GM23248 (cell line): Measurements from ENCODE around the gene C1QB. TPM values are rescaled to one million over a fixed set of nuclear protein-coding genes. Genes with fewer than 3 reads are reported as not detected.

ENCODE experiments used
- DNase-seq: peaks from one replicate; pipeline ENCODE4 v3.0.0-alpha.2; 2015
- H2AFZ ChIP-seq: fragments of 200-600 bp; sonication (generic); 2 replicates; pipeline ENCODE4 v1.6.1; 2016; ENCODE audit warnings: antibody characterized with exemption
- H3F3A ChIP-seq: fragments of 200-600 bp; sonication (generic); 2 replicates; pipeline ENCODE4 v1.6.1; 2016; ENCODE audit warnings: mild to moderate bottlenecking, antibody characterized with exemption, mixed run types; ENCODE audit not compliant: insufficient read depth
- H3K27ac ChIP-seq: fragments of 200-600 bp; sonication (generic); 2 replicates; pipeline ENCODE4 v1.5.1; 2016; ENCODE audit warnings: mild to moderate bottlenecking
- H3K27me3 ChIP-seq: fragments of 200-600 bp; sonication (generic); replicated peaks from 2 replicates; pipeline ENCODE4 v1.6.1; 2016; ENCODE audit warnings: mild to moderate bottlenecking; ENCODE audit not compliant: insufficient read depth
- H3K36me3 ChIP-seq: fragments of 200-600 bp; sonication (generic); 2 replicates; pipeline ENCODE4 v1.6.1; 2016; ENCODE audit warnings: low read depth, mild to moderate bottlenecking
- H3K4me1 ChIP-seq: fragments of 200-600 bp; sonication (generic); 2 replicates; pipeline ENCODE4 v1.6.1; 2016; ENCODE audit warnings: mild to moderate bottlenecking; ENCODE audit not compliant: insufficient read depth
- H3K4me2 ChIP-seq: fragments of 200-600 bp; sonication (generic); one replicate; pipeline ENCODE4 v1.6.1; 2016; ENCODE audit warnings: mild to moderate bottlenecking; ENCODE audit not compliant: unreplicated experiment
- H3K4me3 ChIP-seq: fragments of 200-600 bp; sonication (generic); 2 replicates; pipeline ENCODE4 v1.5.1; 2016; ENCODE audit warnings: mild to moderate bottlenecking
- H3K79me2 ChIP-seq: fragments of 200-600 bp; sonication (generic); 2 replicates; pipeline ENCODE4 v1.6.1; 2016; ENCODE audit warnings: mild to moderate bottlenecking; ENCODE audit not compliant: insufficient read depth
- H3K9ac ChIP-seq: fragments of 200-600 bp; sonication (generic); 2 replicates; pipeline ENCODE4 v1.6.1; 2016; ENCODE audit warnings: mild to moderate bottlenecking
- H3K9me2 ChIP-seq: fragments of 200-600 bp; sonication (generic); 2 replicates; pipeline ENCODE4 v1.6.1; 2016; ENCODE audit warnings: mixed run types, mild to moderate bottlenecking, moderate library complexity; ENCODE audit not compliant: insufficient read depth
- H3K9me3 ChIP-seq: fragments of 200-600 bp; sonication (generic); one replicate; pipeline ENCODE4 v1.6.1; 2017; ENCODE audit warnings: low read depth
- H4K20me1 ChIP-seq: fragments of 200-600 bp; sonication (generic); 2 replicates; pipeline ENCODE4 v1.6.0; 2016; ENCODE audit not compliant: insufficient read depth
- EZH2 ChIP-seq: fragments of 200-600 bp; sonication (generic); IDR thresholded peaks from 2 replicates; pipeline ENCODE4 v1.6.1; 2018; ENCODE audit warnings: antibody characterized with exemption, mild to moderate bottlenecking; ENCODE audit not compliant: insufficient read depth, poor library complexity, severe bottlenecking
- EZH2phosphoT487 ChIP-seq: fragments of 200-600 bp; sonication (generic); IDR thresholded peaks from 2 replicates; pipeline ENCODE4 v1.6.1; 2018; ENCODE audit warnings: antibody characterized with exemption, moderate library complexity, mild to moderate bottlenecking, low read depth; ENCODE audit not compliant: insufficient read depth
- WGBS, 2 experiments: methylation state at CpG; one replicate each; pipeline ENCODE4 v1.1.6; 2015 to 2017; ENCODE audit warnings: low lambda C conversion rate in 2 of 2, low coverage in 1 of 2; ENCODE audit errors: missing lambda C conversion rate in 2 of 2; 5-methylcytosine and 5-hydroxymethylcytosine counted together
- in situ Hi-C: fragments of 300-500 bp; cut with MboI; formaldehyde crosslinking; loops from 2 replicates; pipeline ENCODE4 v1.15.0; 2020
- polyA plus RNA-seq: library from polyadenylated mRNA; unstranded; fragments of >200 nt; fragmentation: Nextera tagmentation; extraction: Ambion mirVana; gene quantifications from 2 replicates; pipeline ENCODE4 v1.2.1, GENCODE V29; 2016
- total RNA-seq: library from RNA; depleted of rRNA; stranded (reverse); fragments of >200 nt; shearing (Covaris generic); gene quantifications from 2 replicates; pipeline ENCODE4 v1.2.3, GENCODE V29; 2014; rRNA removed

The C1QB gene
- not detected in 2 replicates for total RNA-seq
- polyA plus RNA-seq, result not detected in 2 replicates

- WGBS, 2 experiments, result 66 to 71% methylated on average over 11 to 13 of the region's 13 CpGs
- Histone ChIP-seq H3K79me2 (no peaks in the 10 kb centered on the region), H3K4me1 (no peaks in the 10 kb centered on the region), H3K9ac (no peak within 1 kb of the TSS), H3K27ac (no peak within 1 kb of the TSS), H3K27me3 (peaks cover 39% of the 10 kb centered on the region), H3K9me2 (no peaks in the 10 kb centered on the region), H3K9me3 (no peaks in the 10 kb centered on the region), H3F3A (no peaks in the 10 kb centered on the region), H3K4me2 (no peak within 1 kb of the TSS), H3K4me3 (no peak within 1 kb of the TSS), H2AFZ (no peak within 1 kb of the TSS), H4K20me1 (no peaks in the 10 kb centered on the region), H3K36me3 (no peaks in the 10 kb centered on the region)
- DNase-seq, result no peak
- in situ Hi-C loops, result no loop called here
- TF ChIP-seq EZH2phosphoT487 (no peak), EZH2 (no peak)
These were observed at the start of gene C1QB for GRCh38 chr1:22652881-22653316. Gene C1QB (plus strand): TSS chr1:22653236. CDS start chr1:22659463, 6,227 bp downstream.

DNA sequence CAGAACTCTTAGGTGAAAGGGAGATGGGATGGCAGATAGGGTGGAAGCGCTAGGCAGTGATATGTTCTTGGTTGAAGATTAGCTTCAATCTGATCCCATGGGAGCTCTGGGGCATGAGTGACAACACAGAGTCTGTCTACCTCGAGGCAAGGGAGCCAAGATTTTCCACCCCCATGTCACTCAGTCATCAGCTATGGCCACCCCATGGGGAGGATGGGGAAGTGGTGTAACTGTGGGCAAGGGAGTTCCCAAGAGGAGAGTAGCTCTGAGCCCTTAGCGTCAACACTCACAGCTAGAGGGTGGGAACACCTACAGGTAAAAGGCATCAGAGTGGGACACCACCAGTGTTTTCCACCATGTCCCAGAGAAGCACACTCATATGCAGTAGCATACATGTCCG, 46.9 kb upstream of the C1QB start:
- Histone ChIP-seq H3K4me2 (no peak overlapping the region), H2AFZ (no peak overlapping the region)

DNA sequence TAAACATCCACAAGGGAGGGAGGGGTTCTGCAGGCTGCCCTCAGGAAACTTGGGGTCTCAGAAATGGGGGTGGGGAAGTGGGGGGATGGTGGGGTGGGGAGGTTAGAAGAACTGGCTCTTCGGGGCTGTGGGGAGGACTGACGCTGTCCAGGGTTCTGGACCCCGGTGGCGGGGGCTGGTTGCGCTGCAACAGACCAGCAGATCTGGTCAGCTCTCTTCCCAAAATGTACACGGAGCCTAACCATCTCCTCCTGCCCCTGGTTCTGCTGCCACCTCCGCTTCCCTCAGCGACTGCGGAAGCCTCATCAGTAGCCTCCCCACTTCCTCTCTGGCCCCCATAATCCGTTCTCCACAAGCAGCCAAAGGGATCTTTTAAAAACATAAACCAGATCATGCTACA, 45.9 kb upstream of the C1QB start:
- in situ Hi-C loops, result no loop called here
- Histone ChIP-seq H3K9me3 (no peaks in the 10 kb centered on the region), H3K9me2 (no peaks in the 10 kb centered on the region), H3K79me2 (no peaks in the 10 kb centered on the region), H2AFZ (no peak overlapping the region), H3K4me1 (no peaks in the 10 kb centered on the region), H3F3A (no peaks in the 10 kb centered on the region), H3K36me3 (no peaks in the 10 kb centered on the region), H3K27ac (no peak overlapping the region), H3K4me3 (no peak overlapping the region), H3K9ac (no peak overlapping the region), H3K4me2 (no peak overlapping the region), H4K20me1 (no peaks in the 10 kb centered on the region), H3K27me3 (peaks cover 40% of the 10 kb centered on the region)
- DNase-seq, result no peak
- no peak for TF ChIP-seq EZH2
- no peak for TF ChIP-seq EZH2phosphoT487
- 14 to 15% methylated on average over 9 to 10 of the region's 10 CpGs for WGBS, 2 experiments

More for the DNA sequence above, 46.9 kb upstream of the C1QB start:
- Histone ChIP-seq H3K4me3 (no peak overlapping the region), H3K36me3 (no peaks in the 10 kb centered on the region), H3K9me3 (no peaks in the 10 kb centered on the region), H3K9me2 (no peaks in the 10 kb centered on the region), H3K4me1 (no peaks in the 10 kb centered on the region), H3K9ac (no peak overlapping the region), H3K27me3 (peaks cover 40% of the 10 kb centered on the region), H4K20me1 (no peaks in the 10 kb centered on the region), H3K79me2 (no peaks in the 10 kb centered on the region), H3F3A (no peaks in the 10 kb centered on the region), H3K27ac (no peak overlapping the region)
- DNase-seq, result no peak
- in situ Hi-C loops, result no loop called here
- WGBS, 2 experiments, result 60 to 61% methylated on average over 4 of the region's 4 CpGs
- TF ChIP-seq EZH2phosphoT487, result no peak

DNA sequence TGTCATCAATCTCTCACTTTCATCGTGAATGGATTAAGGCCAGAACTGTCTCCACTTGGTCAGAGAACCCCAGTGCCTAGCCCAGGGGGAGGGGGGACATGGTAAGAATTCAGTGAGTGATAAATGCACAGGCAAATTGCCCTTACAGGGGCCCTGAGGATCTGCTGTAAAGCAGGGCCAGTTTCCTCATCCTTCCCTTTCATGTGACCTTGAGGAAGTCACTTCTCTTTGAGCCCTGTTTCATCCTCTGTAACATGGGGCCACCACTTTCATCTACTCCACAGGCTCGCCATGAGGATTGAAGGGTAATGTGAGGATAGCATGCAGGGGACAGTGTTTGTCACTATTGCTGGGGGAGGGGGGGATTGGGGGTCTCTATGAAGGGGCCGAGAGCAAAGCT, 44.7 kb upstream of the C1QB start:
- 19 to 25% methylated on average over 3 of the region's 3 CpGs for WGBS, 2 experiments
- Histone ChIP-seq H3K4me3 (no peak overlapping the region), H3K9ac (no peak overlapping the region), H2AFZ (no peak overlapping the region), H3K9me3 (no peaks in the 10 kb centered on the region), H3K27me3 (peaks cover 45% of the 10 kb centered on the region), H4K20me1 (no peaks in the 10 kb centered on the region), H3K36me3 (no peaks in the 10 kb centered on the region), H3F3A (no peaks in the 10 kb centered on the region), H3K4me1 (no peaks in the 10 kb centered on the region), H3K79me2 (no peaks in the 10 kb centered on the region), H3K27ac (no peak overlapping the region), H3K9me2 (no peaks in the 10 kb centered on the region), H3K4me2 (no peak overlapping the region)
- TF ChIP-seq EZH2phosphoT487 (no peak), EZH2 (no peak)
- in situ Hi-C loops, result no loop called here
- DNase-seq, result no peak

GRCh38 chr1:22609291-22609690, 43.7 kb upstream of the C1QB start:
- in situ Hi-C loops, result no loop called here

More at GRCh38 chr1:22609291-22609690, 43.7 kb upstream of the C1QB start:
- H3K79me2 ChIP-seq, result no peaks in the 10 kb centered on the region
- 6 to 10% methylated on average over 6 of the region's 6 CpGs for WGBS, 2 experiments
- H3K27me3 ChIP-seq, result peaks cover 39% of the 10 kb centered on the region
- DNase-seq, result no peak
- no peaks in the 10 kb centered on the region for H3F3A ChIP-seq
- no peaks in the 10 kb centered on the region for H3K9me2 ChIP-seq
- H3K9ac ChIP-seq, result no peak overlapping the region
- H3K36me3 ChIP-seq, result no peaks in the 10 kb centered on the region
- H2AFZ ChIP-seq, result no peak overlapping the region
- no peaks in the 10 kb centered on the region for H3K9me3 ChIP-seq
- H3K4me3 ChIP-seq, result no peak overlapping the region
- no peaks in the 10 kb centered on the region for H4K20me1 ChIP-seq
- no peak overlapping the region for H3K27ac ChIP-seq
- TF ChIP-seq EZH2phosphoT487, result no peak
- TF ChIP-seq EZH2, result no peak
- no peaks in the 10 kb centered on the region for H3K4me1 ChIP-seq
- no peak overlapping the region for H3K4me2 ChIP-seq
